GM21360 (cell line): ENCODE data around the gene E2F6.

Experiments used
- ATAC-seq: cut with Tn5 transposase; IDR thresholded peaks from one replicate; pipeline ENCODE4 v1.9.1; 2021; ENCODE audit warnings: mild to moderate bottlenecking, moderate library complexity; ENCODE audit not compliant: unreplicated experiment

Gene E2F6

GRCh38 chr2:11465485-11466306, at the start of gene E2F6:
Gene E2F6, minus strand, starts transcription at chr2:11466161. Its CDS starts 282 bp downstream, at chr2:11465879.
- peak; percentile 61 for ATAC-seq

GRCh38 chr2:11515490-11515981, 49.6 kb upstream of the E2F6 start:
- no peak for ATAC-seq

- no peak for ATAC-seq
Measured at GRCh38 chr2:11514904-11515303, 48.9 kb upstream of the E2F6 start.

GRCh38 chr2:11514081-11514730, 48.2 kb upstream of the E2F6 start:
- ATAC-seq: no peak

GRCh38 chr2:11513319-11513718, 47.4 kb upstream of the E2F6 start:
- ATAC-seq: no peak

GRCh38 chr2:11512431-11512830, 46.5 kb upstream of the E2F6 start:
- ATAC-seq: no peak

- no peak for ATAC-seq
Measured at GRCh38 chr2:11509657-11510360, 43.8 kb upstream of the E2F6 start.

GRCh38 chr2:11508279-11508678, 42.3 kb upstream of the E2F6 start:
- ATAC-seq: no peak

- ATAC-seq: no peak
Measured at GRCh38 chr2:11507517-11507916, 41.6 kb upstream of the E2F6 start.

- ATAC-seq: no peak
Measured at GRCh38 chr2:11506611-11506969, 40.6 kb upstream of the E2F6 start.

GRCh38 chr2:11505652-11506610, 40.0 kb upstream of the E2F6 start:
- peak; percentile 49 for ATAC-seq

GRCh38 chr2:11503354-11503927, 37.5 kb upstream of the E2F6 start:
- no peak for ATAC-seq

- ATAC-seq: no peak
Measured at GRCh38 chr2:11502740-11503292, 36.9 kb upstream of the E2F6 start.

GRCh38 chr2:11500702-11501303, 34.8 kb upstream of the E2F6 start:
- no peak for ATAC-seq

- no peak for ATAC-seq
Measured at GRCh38 chr2:11499081-11499743, 33.3 kb upstream of the E2F6 start.

- ATAC-seq: peak; percentile 92
Measured at GRCh38 chr2:11498543-11499034, 32.6 kb upstream of the E2F6 start.

GRCh38 chr2:11495844-11496681, 30.1 kb upstream of the E2F6 start:
- ATAC-seq: no peak

GRCh38 chr2:11494310-11494709, 28.3 kb upstream of the E2F6 start:
- ATAC-seq: no peak
